GM21526 (cell line): ENCODE data around the gene SP7.
"Not testable (repeated sequence)": the region's sequence is repeated elsewhere in the genome, so short reads cannot be mapped to it uniquely, and the experiment has no call there.

Source experiments
- ATAC-seq: cut with Tn5 transposase; IDR thresholded peaks from one replicate; pipeline ENCODE4 v1.9.1; 2021; ENCODE audit warnings: moderate library complexity; ENCODE audit not compliant: unreplicated experiment, low FRiP score

The SP7 gene

DNA sequence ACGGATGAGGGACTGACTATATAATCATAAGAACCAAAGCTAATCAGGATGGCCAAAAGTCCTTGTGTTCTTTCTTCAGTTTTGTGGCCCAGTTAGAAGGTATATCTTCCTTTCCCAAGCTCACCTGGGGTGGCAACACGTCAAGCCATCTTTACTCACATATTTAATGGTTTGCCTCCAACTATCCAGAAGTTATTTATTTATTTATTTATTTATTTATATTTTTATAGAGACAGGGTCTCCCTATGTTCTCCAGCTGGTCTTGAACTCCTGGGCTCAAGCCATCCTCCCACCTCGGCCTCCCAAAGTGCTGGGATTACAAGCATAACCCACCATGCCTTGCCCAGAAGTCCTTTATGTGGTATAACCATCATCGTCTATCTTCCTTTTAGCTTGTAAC is 11.8 kb upstream of the SP7 start:
- no peak for ATAC-seq

- ATAC-seq: no peak
Observed at GRCh38 chr12:53346491-53346890, 10.3 kb upstream of the SP7 start.

DNA sequence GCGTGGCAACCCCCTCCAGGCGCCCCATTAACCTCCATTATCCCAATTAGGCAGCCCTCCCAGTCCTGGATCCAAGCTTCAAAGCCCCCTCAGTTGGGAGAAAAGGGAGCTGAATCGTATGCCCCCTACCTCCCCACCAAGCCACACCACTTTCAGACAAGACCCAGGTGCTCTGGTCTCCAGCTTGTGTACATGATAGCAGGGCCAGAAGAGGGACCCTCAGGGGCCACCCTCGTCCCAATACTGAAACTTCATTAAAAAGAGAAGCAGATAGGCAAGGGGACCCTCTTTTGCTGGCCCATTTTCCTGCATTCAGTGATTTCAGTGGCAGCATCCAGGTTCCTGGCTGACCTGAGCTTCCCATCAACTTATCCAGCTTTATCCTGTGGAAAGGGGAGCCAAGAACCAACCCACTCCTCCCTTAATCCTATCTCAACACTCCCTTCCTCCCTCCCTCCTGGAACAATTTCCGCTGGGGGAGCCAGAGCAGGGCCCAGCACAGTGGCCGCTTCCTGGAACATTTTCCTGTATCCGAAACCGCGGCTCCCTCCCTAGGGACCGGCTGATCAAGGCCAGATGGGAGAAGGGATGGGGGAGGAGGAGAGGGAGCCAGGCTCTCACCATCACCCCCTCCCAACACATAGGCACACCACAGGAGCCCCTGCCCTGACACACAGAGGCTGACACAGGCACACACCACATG is 9.5 kb upstream of the SP7 start:
- ATAC-seq: no peak

DNA sequence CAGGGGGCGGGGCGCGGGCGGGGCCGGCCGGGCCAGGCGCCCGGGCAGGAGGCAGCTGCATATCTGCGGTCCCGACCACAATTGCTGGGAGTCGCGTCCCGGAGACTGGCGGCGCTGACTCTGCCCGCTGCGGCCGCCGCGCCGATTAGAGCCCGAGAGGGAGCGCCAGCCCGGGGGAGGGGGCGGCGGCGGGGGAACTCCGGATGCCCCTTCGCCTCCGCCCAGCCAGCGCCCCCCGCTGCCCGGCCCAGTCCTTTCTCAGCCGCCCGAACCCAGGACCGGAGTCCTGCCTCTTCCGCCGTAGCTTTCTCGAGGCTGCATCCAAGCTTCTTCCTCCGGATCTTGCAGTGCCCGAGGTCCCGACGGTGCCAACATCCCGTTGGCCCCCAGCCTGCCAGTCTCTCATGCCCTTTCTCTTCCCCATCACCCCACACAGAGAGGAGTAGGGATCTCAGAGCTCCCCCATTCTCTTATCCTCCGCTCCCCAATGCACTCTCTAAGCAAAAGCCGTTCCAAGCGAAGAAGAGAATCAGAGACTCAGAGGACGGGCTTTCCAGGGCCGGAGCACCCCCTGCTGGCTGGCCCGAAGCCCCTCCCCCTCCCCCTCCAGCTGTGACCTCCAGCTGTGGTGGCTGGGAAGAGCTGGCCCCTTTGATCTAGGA is 8.8 kb upstream of the SP7 start:
- ATAC-seq: no peak

- ATAC-seq: no peak
Observed at GRCh38 chr12:53344487-53344823, 8.3 kb upstream of the SP7 start.

DNA sequence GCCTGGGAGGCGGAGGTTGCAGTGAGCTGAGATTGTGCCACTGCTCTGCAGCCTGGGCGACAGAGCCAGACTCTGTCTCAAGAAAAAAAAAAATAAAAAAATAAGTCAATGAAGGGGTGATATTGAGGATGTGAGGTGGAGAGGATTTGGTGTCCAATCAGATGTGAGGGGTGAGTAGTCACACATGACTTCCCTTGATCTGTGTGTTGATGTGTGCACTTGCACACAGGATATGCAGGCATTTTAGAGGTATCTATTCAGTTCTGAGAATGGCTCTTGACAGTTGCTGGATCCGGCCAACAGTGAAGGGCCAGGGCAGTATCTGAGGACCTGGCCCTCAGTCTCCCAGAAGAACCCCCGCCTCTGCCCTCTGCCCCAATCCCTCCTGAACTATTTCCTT is 7.8 kb upstream of the SP7 start:
- ATAC-seq: no peak

DNA sequence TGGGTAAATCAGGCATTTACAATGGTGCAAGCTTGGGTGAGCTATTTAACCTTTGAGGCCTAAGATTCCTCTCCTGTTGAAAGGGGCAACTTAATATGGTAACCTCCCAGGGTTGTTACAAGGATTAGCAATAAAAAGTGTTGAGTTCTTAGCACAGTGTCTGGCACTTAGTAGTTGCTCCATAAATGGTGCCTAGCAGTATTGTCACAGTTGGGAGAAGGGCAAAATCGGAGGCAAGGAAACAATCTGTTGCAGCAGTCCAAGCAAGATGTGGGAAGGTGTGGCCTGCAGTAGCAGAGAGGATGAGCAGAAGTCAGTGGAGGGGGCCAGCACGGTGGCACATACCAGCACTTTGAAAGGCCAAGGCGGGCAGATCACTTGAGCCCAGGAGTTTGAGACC is 7.3 kb upstream of the SP7 start:
- ATAC-seq: no peak

DNA sequence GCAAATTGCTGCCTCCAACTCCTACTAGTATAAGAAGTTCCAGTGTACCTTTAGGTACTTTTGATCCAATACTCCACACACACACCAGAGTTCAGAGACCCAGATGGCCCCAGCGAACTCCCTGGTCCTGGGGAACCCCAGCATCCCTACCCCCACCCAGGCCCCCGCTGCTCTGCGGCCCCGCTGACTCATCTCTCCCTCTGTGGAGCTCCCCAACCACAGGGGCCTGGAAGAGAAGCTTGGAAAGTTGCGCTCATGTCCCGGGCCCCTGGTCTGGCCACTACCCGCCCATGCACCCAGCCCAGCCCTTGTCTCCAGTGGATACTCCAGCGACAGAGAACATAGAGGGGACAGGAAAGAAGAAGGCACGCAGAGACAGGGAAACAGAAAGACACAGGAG is 4.2 kb upstream of the SP7 start:
- ATAC-seq: no peak

GRCh38 chr12:53338916-53339315 is 2.8 kb upstream of the SP7 start:
- ATAC-seq: no peak

- no peak for ATAC-seq
Observed at GRCh38 chr12:53338017-53338416, 1.9 kb upstream of the SP7 start.

DNA sequence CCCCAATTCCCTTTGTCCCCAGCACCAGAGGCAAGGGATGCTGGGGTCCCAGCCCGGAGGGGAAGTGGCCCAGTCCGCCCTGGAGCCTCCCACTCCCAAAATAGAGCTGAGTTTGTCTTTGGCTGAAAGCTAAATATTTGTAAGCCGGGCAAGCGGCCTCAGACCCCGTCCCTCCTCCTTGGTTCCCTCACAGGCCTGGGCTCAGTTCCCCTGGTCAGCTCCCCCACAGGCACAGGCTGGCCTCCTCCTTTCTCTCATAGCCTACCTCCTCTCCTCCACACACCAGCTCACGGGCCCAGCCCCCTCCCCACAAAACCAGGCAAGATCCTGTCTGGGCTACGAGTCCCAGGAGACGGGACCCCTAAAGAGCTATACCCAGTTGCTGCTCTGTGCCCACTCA is 1.3 kb downstream of the SP7 start:
- ATAC-seq: no peak

DNA sequence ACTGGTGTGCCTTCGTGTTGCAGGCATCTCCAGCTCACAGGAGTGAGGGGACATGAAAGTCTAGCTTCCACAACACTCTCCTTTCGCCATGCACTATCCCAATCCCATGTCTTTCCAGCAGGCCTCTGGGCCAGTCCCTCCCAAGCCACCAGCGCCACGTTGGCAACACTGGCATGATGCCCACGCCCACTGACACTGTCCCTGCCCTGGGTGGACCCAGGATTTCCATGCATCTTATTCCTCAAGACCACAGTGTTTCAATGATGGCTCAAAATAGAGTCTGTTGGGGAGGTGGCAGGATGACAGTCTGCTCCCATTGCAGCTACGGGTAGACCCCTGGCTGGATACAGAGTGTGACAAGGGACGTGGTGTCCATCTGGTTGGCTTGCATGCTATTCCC is 2.3 kb downstream of the SP7 start:
- no peak for ATAC-seq

DNA sequence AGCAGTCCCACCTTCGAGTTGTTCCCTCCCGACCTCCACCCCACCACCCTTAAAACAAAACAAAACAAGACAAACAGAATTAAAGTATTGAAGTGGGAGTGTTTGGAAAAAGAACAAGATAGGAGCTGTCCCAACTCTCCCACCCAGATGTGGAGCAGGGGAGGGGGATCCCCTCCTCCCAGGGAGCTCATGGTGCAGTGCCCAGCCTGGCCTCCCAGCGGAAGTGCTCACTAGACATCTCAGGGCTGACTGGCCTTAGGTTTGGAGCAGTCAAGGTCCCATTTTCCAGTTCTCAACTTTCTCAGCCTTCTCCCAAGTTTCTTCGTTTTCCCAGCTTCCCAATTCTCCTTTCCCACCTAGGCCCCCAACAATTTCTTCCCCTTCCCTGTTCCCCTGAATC is 2.9 kb downstream of the SP7 start:
- ATAC-seq: no peak

GRCh38 chr12:53332744-53333143 is 3.4 kb downstream of the SP7 start:
- no peak for ATAC-seq

DNA sequence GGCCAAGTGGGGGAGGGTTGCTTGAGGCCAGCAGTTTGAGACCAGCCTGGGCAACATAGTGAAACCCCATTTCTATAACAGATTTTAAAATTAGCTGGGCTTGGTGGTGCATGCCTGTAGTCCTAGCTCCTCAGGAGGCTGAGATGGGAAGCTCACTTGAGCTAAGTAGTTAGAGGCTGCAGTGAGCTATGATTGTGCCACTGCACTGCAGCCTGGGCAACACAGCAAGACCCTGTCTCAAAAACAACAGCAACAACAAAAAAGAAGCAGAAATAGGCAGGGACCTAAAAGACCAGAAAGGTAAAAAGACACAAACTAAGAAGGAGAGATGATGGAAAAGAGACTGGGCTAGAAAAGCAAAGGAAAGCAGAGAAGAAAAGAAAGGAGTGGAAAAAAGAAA is 3.8 kb downstream of the SP7 start:
- ATAC-seq: not testable (repeated sequence)

GRCh38 chr12:53330671-53331070 is 5.5 kb downstream of the SP7 start:
- no peak for ATAC-seq

GRCh38 chr12:53328043-53328435 is 8.1 kb downstream of the SP7 start:
- no peak for ATAC-seq

DNA sequence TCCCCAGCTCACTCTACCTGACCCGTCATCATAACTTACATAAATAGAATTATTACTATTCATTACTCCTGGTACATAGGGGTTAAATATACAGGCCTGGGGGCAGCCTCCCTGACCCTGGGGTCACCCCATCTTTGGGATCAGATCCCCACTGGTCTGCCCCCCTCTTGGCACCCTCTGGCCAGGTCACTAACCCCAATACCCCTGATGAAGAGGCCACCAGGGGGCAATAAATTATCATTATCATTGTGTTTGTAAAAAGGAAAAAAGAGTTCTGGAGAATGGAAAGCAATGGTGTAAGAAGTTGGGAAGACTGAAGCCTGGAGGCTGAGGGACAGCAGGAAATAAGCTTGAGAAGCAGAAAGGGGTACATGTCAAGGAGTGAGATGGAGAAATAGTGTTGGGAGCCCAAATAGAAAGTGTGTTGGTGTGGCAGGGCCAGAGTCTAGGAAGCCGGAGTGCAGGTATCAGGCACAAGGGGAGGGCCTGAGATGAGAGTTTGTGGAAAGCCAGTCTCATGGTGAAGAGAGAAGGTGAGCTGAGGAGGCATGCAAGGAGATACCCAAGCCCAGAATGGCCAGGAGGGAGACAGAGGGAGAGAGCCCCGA is 8.6 kb downstream of the SP7 start:
- no peak for ATAC-seq

DNA sequence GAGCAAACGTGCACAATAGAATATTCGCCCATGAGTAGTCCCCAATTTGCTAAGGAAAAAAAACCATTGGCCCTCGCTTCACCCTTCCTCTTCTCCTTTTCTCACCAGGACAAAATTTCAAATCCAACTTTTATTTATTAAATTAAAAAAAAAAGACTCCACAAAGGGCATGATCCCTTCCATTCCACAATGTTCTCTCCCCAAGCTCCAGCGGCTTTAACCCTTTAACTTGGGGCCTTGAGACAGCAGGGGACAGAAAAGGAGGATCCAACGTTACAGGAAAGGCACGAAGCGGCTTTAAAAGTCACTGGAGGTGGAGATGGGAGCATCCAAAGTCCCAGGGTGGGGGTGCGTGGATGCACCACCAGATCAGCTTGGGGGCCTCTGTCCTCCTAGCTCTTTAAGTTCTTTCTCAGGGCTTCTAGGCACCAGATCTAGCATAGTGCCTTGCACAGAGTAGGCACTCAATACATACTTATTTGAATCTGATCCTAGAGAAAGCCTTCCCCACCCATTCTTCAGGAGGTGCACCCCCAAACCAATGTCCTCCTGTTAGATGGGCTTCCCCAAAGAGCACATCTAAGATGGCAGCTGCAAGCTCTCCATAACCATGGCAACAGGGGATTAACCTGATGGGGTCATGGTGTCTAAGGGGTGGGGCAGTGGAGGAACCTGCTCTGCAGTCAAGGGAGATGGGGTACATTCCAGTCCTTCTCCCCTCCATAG is 9.5 kb downstream of the SP7 start:
- no peak for ATAC-seq

DNA sequence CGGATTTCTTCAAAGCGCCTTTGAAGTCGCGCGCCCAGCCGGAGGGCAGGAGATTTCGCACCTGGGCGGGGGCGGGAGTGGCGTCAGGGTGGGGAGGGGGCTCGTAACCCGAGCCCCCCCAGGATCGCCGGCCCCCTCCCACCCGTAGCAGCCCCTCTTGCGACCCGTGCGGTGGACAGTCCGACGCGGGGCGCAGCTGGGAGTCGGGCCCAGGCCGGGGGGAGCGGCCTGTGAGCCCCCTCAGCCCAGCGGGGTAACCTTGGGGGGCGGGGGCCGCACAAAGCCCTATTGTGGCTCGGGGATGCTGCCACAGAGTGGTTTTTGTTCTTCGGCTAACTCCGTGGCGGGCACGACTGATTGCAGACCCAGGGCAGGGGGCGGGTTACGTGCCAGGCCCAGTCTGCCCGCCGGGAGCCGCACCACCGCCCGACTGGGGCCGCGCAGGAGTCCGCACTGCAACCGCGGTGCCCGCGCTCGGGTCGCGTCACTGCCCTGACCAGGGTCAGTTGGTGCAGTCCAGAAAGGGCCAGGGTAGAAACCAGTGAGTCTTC is 10.6 kb downstream of the SP7 start:
- no peak for ATAC-seq

DNA sequence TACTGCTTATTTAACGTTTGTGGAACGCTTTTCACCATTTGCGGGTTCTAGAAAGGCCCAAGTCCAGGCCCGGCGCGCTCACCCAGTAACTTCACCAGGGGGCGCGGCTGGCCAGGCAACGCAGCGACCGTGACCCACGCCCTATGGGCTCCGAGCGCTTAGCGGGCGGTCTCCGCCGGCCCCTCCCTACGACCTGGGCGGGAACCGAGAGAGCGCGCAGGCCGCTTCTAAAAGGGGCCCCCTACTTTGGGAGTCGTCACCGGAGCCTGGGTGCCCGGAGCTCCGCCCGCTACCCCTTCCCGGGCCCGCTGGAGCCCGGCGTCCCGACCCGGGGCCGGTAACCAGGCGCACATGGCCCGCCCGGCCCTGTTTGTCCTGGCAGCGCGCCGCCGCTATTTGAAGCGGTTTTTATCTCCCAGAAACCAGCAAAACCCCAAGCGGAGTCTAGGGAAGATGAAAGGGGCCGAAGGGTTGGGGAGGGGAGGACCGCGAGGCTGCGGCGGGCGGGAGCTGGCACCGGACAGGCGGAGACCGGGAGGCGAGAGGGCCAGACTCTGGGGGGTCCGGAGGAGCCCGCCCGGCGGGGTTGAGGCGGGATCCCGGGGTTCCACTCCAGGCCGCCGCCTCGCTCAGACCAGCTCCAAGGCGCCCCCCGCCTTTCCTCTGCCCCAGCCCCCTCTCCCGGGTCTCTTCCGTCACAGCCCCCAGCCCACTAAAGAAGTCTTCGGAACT is 11.2 kb downstream of the SP7 start:
- peak; percentile 53 for ATAC-seq
